Astrocyte of the spinal cord (primary cell): Measurements from ENCODE around the gene FNDC7.

Experiments used
- DNase-seq: peaks from one replicate; pipeline ENCODE4 v3.0.0; 2011; ENCODE audit warnings: low read depth, low spot score
- H3K4me3 ChIP-seq: 2 replicates; pipeline ENCODE4 v1.5.1; 2011; ENCODE audit warnings: low read depth, mild to moderate bottlenecking, low read length, moderate library complexity
- in situ Hi-C: cut with HindIII; loops from 2 replicates; pipeline ENCODE4 v1.10.0; 2017; ENCODE audit warnings: low sequenced_read_pairs
- TF ChIP-seq, protein P1 (sequence below): IDR thresholded peaks from 2 replicates; pipeline ENCODE4 v1.5.1; 2012; ENCODE audit warnings: low read depth, mild to moderate bottlenecking, low read length, inconsistent platforms

The FNDC7 gene

DNA sequence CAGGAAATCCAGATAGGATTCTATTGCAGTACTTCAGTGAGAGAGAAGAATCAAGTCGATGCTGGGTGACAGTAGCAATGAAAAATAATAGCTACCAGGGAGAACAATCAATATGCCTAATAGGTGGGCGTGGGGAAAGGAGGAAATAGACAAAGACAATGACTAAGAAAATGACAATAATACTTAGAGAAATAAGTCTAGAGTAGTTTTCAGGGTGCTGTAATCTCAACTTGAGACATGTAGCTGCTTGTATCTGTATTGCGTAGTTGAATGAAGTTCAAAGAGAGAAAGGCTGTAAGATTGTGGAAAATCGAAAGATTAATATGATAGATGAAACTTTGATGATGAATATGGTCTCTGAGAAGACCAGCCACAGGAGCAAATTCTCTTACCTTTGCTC, 36.4 kb downstream of the FNDC7 start:
- DNase-seq, result no peak
- in situ Hi-C loops, result no loop called here
- H3K4me3 ChIP-seq, result no peak overlapping the region
- TF ChIP-seq, protein P1, sequence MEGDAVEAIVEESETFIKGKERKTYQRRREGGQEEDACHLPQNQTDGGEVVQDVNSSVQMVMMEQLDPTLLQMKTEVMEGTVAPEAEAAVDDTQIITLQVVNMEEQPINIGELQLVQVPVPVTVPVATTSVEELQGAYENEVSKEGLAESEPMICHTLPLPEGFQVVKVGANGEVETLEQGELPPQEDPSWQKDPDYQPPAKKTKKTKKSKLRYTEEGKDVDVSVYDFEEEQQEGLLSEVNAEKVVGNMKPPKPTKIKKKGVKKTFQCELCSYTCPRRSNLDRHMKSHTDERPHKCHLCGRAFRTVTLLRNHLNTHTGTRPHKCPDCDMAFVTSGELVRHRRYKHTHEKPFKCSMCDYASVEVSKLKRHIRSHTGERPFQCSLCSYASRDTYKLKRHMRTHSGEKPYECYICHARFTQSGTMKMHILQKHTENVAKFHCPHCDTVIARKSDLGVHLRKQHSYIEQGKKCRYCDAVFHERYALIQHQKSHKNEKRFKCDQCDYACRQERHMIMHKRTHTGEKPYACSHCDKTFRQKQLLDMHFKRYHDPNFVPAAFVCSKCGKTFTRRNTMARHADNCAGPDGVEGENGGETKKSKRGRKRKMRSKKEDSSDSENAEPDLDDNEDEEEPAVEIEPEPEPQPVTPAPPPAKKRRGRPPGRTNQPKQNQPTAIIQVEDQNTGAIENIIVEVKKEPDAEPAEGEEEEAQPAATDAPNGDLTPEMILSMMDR, result no peak

DNA sequence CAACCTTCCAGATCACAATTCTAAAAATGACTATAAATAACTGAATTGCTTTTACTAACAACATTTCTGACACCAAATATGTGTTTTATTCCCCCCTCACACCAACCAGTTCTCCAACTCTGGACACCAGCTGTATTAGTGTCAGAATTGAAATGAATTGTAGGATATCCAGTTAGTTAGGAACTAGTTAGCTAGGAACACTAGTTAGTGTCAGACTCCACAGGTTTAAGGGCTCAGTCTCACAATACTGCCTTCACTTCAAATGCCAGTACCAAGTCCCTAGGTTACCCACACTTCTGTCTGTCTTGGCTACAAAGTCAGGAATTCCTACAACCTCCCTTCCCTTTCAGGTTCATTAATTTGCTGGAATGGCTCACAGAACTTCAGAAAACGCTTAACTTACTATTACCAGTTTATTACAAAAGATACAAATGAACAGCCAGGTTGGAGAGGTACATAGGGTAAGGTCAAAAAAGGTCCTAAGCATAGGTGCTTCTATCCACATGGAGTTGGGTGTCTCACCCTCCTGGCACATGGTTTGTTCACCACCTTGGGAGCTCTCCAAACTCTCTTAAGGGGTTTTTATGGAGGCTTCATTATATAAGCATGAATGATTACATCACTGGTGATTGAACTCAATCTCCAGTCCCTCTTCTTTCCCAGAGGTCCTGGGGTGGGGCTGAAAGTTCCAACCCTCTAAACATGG, 37.9 kb downstream of the FNDC7 start:
- in situ Hi-C loops, result no loop called here
- TF ChIP-seq, protein P1, result no peak
- DNase-seq, result peak; percentile 10

DNA sequence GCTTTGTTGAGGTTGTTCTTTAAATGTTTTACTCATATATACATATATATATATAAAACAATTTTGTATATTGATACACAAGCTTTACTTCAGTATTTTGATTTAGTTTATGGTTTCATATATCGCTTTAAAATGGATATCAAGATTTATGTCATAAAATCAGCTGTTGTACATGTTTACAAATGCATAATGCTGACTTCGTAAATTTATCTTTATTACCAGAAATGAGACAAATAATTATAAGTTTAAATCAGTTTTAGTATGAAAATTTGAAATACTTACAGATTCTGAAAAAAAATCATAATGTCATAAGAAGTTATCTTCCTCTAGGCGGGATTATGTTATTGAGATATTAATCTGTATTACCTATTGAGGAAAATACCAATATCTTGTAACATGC, 40.7 kb downstream of the FNDC7 start:
- no peak for DNase-seq
- no peak overlapping the region for H3K4me3 ChIP-seq
- TF ChIP-seq, protein P1, result no peak
- in situ Hi-C loops, result no loop called here

More for the DNA sequence above, 37.9 kb downstream of the FNDC7 start:
- no peak overlapping the region for H3K4me3 ChIP-seq

DNA sequence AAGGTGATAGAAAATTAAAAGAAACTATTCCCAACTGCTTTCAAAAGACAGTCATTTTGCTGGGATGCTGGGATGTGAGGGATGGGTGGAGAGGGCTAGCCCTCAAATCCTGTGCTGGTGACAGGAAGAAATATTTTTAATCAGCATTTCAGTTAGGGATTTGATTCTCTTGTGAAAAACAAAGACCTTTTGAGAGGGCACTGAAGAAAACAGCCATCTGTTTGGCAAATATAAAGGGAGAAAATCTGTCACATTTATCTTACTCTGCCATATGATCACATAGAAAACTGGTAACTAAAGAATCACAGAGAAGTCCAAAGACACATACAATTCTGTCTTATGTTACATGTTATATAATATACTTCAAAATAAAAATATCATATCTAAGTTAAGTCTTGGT, 46.1 kb downstream of the FNDC7 start:
- H3K4me3 ChIP-seq, result no peak overlapping the region
- no peak for DNase-seq
- TF ChIP-seq, protein P1, result no peak
- in situ Hi-C loops, result no loop called here

DNA sequence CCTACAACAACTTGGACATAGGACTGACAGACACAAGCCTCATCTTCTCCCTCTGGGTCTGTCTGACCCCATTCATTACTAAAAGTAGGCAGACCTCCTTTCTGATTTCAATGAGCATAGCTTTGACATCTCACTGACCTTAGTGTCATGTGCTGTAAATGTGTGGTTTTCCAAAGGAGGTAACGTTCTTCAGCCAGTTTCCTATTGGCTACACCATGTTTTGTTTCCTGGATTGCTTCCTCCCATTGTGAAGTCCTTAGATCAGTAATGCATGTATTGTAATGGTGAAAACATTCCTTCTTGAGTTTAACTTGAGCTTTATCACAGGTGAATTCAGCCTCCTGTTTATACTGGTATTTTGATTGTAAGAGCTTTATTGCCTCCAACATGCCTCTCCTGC, 54.4 kb downstream of the FNDC7 start:
- no peak overlapping the region for H3K4me3 ChIP-seq
- DNase-seq, result no peak
- in situ Hi-C loops, result no loop called here

DNA sequence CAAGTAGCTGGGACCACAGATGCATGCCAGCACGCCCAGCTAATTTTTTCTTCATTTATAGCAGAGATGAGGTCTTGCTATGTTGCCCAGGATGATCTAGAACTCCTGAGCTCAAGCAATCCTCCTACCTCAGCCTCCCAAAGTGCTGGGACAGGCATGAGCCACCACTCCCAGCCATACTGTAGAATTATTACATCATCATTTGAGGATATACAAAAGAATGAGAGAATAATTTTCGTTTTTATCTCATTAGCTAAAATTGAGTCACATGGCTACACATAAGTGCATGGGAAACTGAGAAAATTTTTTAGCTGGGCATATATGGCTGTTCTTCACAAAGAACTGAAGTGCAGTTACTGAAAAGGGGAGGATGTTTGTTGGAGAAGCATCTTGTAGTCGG, 55.0 kb downstream of the FNDC7 start:
- no peak overlapping the region for H3K4me3 ChIP-seq
- DNase-seq, result no peak
- in situ Hi-C loops, result no loop called here
- TF ChIP-seq, protein P1, result no peak

More for the DNA sequence above, 54.4 kb downstream of the FNDC7 start:
- TF ChIP-seq, protein P1, result no peak
